Body of pancreas (tissue), 4 donors: Measurements from ENCODE around the gene RAB11FIP5.

Source experiments
- POLR2A ChIP-seq, 3 donors: fragments of 450-650 bp; IDR thresholded peaks; one replicate each; pipeline ENCODE4 v1.6.1; 2016; ENCODE audit warnings: antibody characterized with exemption in 3 of 3, mild to moderate bottlenecking in 2 of 3
- TF ChIP-seq, protein P1 (sequence below), 7 experiments: fragments of 450-650 bp in 4 of 7; fragments of 200-600 bp in 3 of 7; sonication (generic) in 3 of 7; IDR thresholded peaks; one replicate each; pipeline ENCODE4 v1.5.1; 2016 to 2019; ENCODE audit warnings: antibody characterized with exemption in 7 of 7

DNA sequence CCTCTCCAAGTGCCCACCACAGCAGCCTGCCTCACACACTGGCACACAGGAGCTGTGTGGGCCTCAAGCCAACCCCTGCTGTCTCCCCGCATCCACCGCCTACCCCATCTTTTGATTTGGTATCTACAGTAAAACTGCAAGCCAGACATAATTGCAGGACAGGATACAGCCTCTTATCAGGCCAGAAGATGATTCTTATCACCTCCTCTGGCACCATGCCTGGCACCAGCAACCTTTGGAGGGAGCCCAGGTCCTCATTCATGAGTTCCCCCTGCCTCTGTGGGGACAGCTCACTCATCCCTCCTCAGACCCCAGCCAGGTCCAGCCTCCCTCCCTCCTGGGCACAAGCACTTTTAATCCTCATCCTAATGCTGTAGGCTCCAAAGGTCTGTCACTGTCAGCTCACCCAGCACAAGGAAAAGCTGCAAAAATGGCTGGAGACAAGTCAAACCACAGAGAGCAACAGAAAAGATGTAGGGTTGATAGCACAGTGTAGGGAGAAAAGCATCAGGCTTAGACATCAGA is 9.7 kb downstream of the RAB11FIP5 start:
- no peak for TF ChIP-seq POLR2A (IDR thresholded peaks at IDR 0.05)
- TF ChIP-seq, protein P1, sequence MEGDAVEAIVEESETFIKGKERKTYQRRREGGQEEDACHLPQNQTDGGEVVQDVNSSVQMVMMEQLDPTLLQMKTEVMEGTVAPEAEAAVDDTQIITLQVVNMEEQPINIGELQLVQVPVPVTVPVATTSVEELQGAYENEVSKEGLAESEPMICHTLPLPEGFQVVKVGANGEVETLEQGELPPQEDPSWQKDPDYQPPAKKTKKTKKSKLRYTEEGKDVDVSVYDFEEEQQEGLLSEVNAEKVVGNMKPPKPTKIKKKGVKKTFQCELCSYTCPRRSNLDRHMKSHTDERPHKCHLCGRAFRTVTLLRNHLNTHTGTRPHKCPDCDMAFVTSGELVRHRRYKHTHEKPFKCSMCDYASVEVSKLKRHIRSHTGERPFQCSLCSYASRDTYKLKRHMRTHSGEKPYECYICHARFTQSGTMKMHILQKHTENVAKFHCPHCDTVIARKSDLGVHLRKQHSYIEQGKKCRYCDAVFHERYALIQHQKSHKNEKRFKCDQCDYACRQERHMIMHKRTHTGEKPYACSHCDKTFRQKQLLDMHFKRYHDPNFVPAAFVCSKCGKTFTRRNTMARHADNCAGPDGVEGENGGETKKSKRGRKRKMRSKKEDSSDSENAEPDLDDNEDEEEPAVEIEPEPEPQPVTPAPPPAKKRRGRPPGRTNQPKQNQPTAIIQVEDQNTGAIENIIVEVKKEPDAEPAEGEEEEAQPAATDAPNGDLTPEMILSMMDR (IDR thresholded peaks at IDR 0.05), result no peak
